Measurements from ENCODE around the gene STK39. TPM values are rescaled to one million over a fixed set of nuclear protein-coding genes. Genes with fewer than 3 reads are reported as not detected.
A peak's percentile ranks its signal among the peaks of the same experiment; 100 is the strongest.

The STK39 gene
- total and polyA plus RNA-seq, 2 donors (not counting 1 experiment from before 2014, with no cell fraction given): 16.7 to 30.1 TPM

GRCh38 chr2:168244318-168244717 is 3.1 kb downstream of the STK39 start:
- DNase-seq (ENCODE audit: low read depth in 2 of 2): peak in 1 of 2 donors; percentile 11
- TF ChIP-seq EZH2 (IDR thresholded peaks at IDR 0.05; ENCODE audit: low read length, missing control alignments): no peak
- TF ChIP-seq, protein P1, sequence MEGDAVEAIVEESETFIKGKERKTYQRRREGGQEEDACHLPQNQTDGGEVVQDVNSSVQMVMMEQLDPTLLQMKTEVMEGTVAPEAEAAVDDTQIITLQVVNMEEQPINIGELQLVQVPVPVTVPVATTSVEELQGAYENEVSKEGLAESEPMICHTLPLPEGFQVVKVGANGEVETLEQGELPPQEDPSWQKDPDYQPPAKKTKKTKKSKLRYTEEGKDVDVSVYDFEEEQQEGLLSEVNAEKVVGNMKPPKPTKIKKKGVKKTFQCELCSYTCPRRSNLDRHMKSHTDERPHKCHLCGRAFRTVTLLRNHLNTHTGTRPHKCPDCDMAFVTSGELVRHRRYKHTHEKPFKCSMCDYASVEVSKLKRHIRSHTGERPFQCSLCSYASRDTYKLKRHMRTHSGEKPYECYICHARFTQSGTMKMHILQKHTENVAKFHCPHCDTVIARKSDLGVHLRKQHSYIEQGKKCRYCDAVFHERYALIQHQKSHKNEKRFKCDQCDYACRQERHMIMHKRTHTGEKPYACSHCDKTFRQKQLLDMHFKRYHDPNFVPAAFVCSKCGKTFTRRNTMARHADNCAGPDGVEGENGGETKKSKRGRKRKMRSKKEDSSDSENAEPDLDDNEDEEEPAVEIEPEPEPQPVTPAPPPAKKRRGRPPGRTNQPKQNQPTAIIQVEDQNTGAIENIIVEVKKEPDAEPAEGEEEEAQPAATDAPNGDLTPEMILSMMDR (conservative IDR thresholded peaks at IDR 0.05 in 1 of 2, IDR thresholded peaks at IDR 0.05 in 1 of 2; ENCODE audit: low read depth in 1 of 2, low read length in 2 of 2): no peak
- no peak overlapping the region for H3K4me2 ChIP-seq (ENCODE audit: extremely low read depth, insufficient read depth, low read length)
- no peaks in the 10 kb centered on the region for H3K9me3 ChIP-seq (ENCODE audit: control insufficient read depth, insufficient read depth, low read depth, low read length)
- no peaks in the 10 kb centered on the region for H3K36me3 ChIP-seq (ENCODE audit: control insufficient read depth, insufficient read depth, low read length)
- H2AFZ ChIP-seq (ENCODE audit: low read length): no peak overlapping the region
- H3K79me2 ChIP-seq (ENCODE audit: control insufficient read depth, insufficient read depth, low read length): peaks cover 63% of the 10 kb centered on the region
- no peaks in the 10 kb centered on the region for H3K4me1 ChIP-seq (ENCODE audit: control insufficient read depth, extremely low read depth, insufficient read depth, low read length)
- no peak overlapping the region for H3K27ac ChIP-seq (ENCODE audit: insufficient read depth, low read length)
- no peaks in the 10 kb centered on the region for H3K27me3 ChIP-seq (ENCODE audit: control insufficient read depth, insufficient read depth, low read length)
- peak overlapping the region in 1 of 4 experiments; percentile 8 for H3K4me3 ChIP-seq (replicated peaks in 1 of 4; ENCODE audit: control extremely low read depth in 1 of 4, insufficient read depth in 1 of 4, low read depth in 3 of 4, low read length in 4 of 4)
- peaks cover 2% of the 10 kb centered on the region for H4K20me1 ChIP-seq (ENCODE audit: control insufficient read depth, extremely low read depth, insufficient read depth, low read length)
- no peak overlapping the region for H3K9ac ChIP-seq (ENCODE audit: insufficient read depth, low read length)

DNA sequence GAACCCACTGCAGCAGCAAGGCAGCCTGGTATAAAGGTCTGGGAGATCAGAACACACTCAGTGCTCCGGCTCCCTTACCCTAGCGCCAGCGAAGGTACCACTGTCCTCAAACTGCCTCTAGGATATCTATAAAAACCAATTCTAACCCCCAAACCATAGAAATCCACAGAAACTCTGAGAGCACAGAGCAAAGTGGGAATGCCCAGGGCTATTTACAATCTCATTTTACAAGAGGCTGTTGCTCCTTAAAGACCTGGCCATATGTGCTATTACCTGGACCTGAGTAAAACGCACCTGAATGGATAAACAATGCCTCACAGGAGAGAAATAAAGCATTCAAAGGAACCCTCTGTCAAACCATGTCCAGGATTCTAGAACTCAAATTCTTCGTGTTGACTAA is 4.3 kb downstream of the STK39 start:
- no peak for TF ChIP-seq EZH2 (IDR thresholded peaks at IDR 0.05; ENCODE audit: low read length, missing control alignments)
- TF ChIP-seq, protein P1 (conservative IDR thresholded peaks at IDR 0.05 in 1 of 2, IDR thresholded peaks at IDR 0.05 in 1 of 2; ENCODE audit: low read depth in 1 of 2, low read length in 2 of 2): no peak
- Histone ChIP-seq H3K4me1 (ENCODE audit: control insufficient read depth, extremely low read depth, insufficient read depth, low read length) (peaks cover 2% of the 10 kb centered on the region), H3K9me3 (ENCODE audit: control insufficient read depth, insufficient read depth, low read depth, low read length) (no peaks in the 10 kb centered on the region), H3K4me2 (ENCODE audit: extremely low read depth, insufficient read depth, low read length) (no peak overlapping the region), H3K27ac (ENCODE audit: insufficient read depth, low read length) (no peak overlapping the region), H3K27me3 (ENCODE audit: control insufficient read depth, insufficient read depth, low read length) (no peaks in the 10 kb centered on the region), H3K9ac (ENCODE audit: insufficient read depth, low read length) (no peak overlapping the region), H2AFZ (ENCODE audit: low read length) (no peak overlapping the region), H3K4me3 (replicated peaks in 1 of 4; ENCODE audit: control extremely low read depth in 1 of 4, insufficient read depth in 1 of 4, low read depth in 3 of 4, low read length in 4 of 4) (no peak overlapping the region), H3K36me3 (ENCODE audit: control insufficient read depth, insufficient read depth, low read length) (no peaks in the 10 kb centered on the region), H4K20me1 (ENCODE audit: control insufficient read depth, extremely low read depth, insufficient read depth, low read length) (peaks cover 2% of the 10 kb centered on the region), H3K79me2 (ENCODE audit: control insufficient read depth, insufficient read depth, low read length) (peaks cover 69% of the 10 kb centered on the region)
- no peak for DNase-seq (ENCODE audit: low read depth in 2 of 2)

GRCh38 chr2:168241746-168242145 is 5.6 kb downstream of the STK39 start:
- Histone ChIP-seq H3K27ac (ENCODE audit: insufficient read depth, low read length) (no peak overlapping the region), H3K9me3 (ENCODE audit: control insufficient read depth, insufficient read depth, low read depth, low read length) (no peaks in the 10 kb centered on the region), H3K27me3 (ENCODE audit: control insufficient read depth, insufficient read depth, low read length) (no peaks in the 10 kb centered on the region), H3K9ac (ENCODE audit: insufficient read depth, low read length) (no peak overlapping the region), H3K4me1 (ENCODE audit: control insufficient read depth, extremely low read depth, insufficient read depth, low read length) (peaks cover 5% of the 10 kb centered on the region), H4K20me1 (ENCODE audit: control insufficient read depth, extremely low read depth, insufficient read depth, low read length) (peaks cover 2% of the 10 kb centered on the region), H3K79me2 (ENCODE audit: control insufficient read depth, insufficient read depth, low read length) (peaks cover 72% of the 10 kb centered on the region), H3K4me2 (ENCODE audit: extremely low read depth, insufficient read depth, low read length) (no peak overlapping the region), H3K36me3 (ENCODE audit: control insufficient read depth, insufficient read depth, low read length) (no peaks in the 10 kb centered on the region), H3K4me3 (replicated peaks in 1 of 4; ENCODE audit: control extremely low read depth in 1 of 4, insufficient read depth in 1 of 4, low read depth in 3 of 4, low read length in 4 of 4) (no peak overlapping the region), H2AFZ (ENCODE audit: low read length) (no peak overlapping the region)
- TF ChIP-seq, protein P1 (conservative IDR thresholded peaks at IDR 0.05 in 1 of 2, IDR thresholded peaks at IDR 0.05 in 1 of 2; ENCODE audit: low read depth in 1 of 2, low read length in 2 of 2): no peak
- no peak for TF ChIP-seq EZH2 (IDR thresholded peaks at IDR 0.05; ENCODE audit: low read length, missing control alignments)
- DNase-seq (ENCODE audit: low read depth in 2 of 2): no peak

All from fibroblast of lung (primary cell).